Smooth muscle cell (in vitro differentiated cells): ENCODE data around the gene BLCAP. TPM values are rescaled to one million over a fixed set of nuclear protein-coding genes. Genes with fewer than 3 reads are reported as not detected.
A peak's percentile ranks its signal among the peaks of the same experiment; 100 is the strongest.

Source experiments
- DNase-seq: peaks from one replicate; lab custom pipeline; 2025; ENCODE audit not compliant: unreplicated experiment; lab: John Stamatoyannopoulos, UW
- H2AFZ ChIP-seq: fragments of 200-600 bp; sonication (generic); 2 replicates; pipeline ENCODE4 v1.6.0; 2016; ENCODE audit warnings: antibody characterized with exemption, low read depth, mild to moderate bottlenecking
- H3F3A ChIP-seq: fragments of 200-600 bp; sonication (generic); 2 replicates; pipeline ENCODE4 v1.6.0; 2017; ENCODE audit warnings: antibody characterized with exemption, low read depth
- H3K27ac ChIP-seq: fragments of 200-600 bp; sonication (generic); 2 replicates; pipeline ENCODE4 v1.5.1; 2016; ENCODE audit warnings: low read depth, mild to moderate bottlenecking
- H3K27me3 ChIP-seq: fragments of 200-600 bp; sonication (generic); 2 replicates; pipeline ENCODE4 v1.6.1; 2016; ENCODE audit warnings: low read depth, mild to moderate bottlenecking
- H3K36me3 ChIP-seq: fragments of 200-600 bp; sonication (generic); 2 replicates; pipeline ENCODE4 v1.5.1; 2016; ENCODE audit warnings: low read depth
- H3K4me1 ChIP-seq: fragments of 200-600 bp; sonication (generic); 2 replicates; pipeline ENCODE4 v1.5.1; 2016; ENCODE audit warnings: low read depth
- H3K4me2 ChIP-seq: fragments of 200-600 bp; sonication (generic); 2 replicates; pipeline ENCODE4 v1.6.0; 2016; ENCODE audit warnings: mild to moderate bottlenecking
- H3K4me3 ChIP-seq: fragments of 200-600 bp; sonication (generic); 2 replicates; pipeline ENCODE4 v1.5.1; 2016; ENCODE audit warnings: mild to moderate bottlenecking
- H3K79me2 ChIP-seq: fragments of 200-600 bp; sonication (generic); 2 replicates; pipeline ENCODE4 v1.6.0; 2016; ENCODE audit warnings: low read depth, mild to moderate bottlenecking
- H3K9ac ChIP-seq: fragments of 200-600 bp; sonication (generic); 2 replicates; pipeline ENCODE4 v1.6.0; 2016; ENCODE audit warnings: low read depth
- H3K9me3 ChIP-seq: fragments of 200-600 bp; sonication (generic); replicated peaks from 2 replicates; pipeline ENCODE4 v1.5.1; 2016; ENCODE audit warnings: low read depth
- H4K20me1 ChIP-seq: fragments of 200-600 bp; sonication (generic); 2 replicates; pipeline ENCODE4 v1.6.0; 2016; ENCODE audit warnings: low read depth
- WGBS: methylation state at CpG from one replicate; pipeline ENCODE4 v1.1.7; 2016; ENCODE audit warnings: low lambda C conversion rate; 5-methylcytosine and 5-hydroxymethylcytosine counted together
- polyA plus RNA-seq: library from polyadenylated mRNA; unstranded; fragments of >200 nt; fragmentation: Nextera tagmentation; extraction: Ambion mirVana; gene quantifications from 2 replicates; pipeline ENCODE4 v1.2.1, GENCODE V29; 2016
- total RNA-seq: library from RNA; depleted of rRNA; stranded (reverse); fragments of >200 nt; gene quantifications from 2 replicates; pipeline ENCODE4 v1.2.3, GENCODE V29; 2014
- TF ChIP-seq, protein P1 (sequence below): fragments of 200-600 bp; sonication (generic); IDR thresholded peaks from 2 replicates; pipeline ENCODE4 v1.5.1; 2017; ENCODE audit warnings: borderline replicate concordance, mild to moderate bottlenecking, antibody characterized with exemption; ENCODE audit not compliant: insufficient read depth, poor library complexity, severe bottlenecking

The BLCAP gene
- total and polyA plus RNA-seq, 2 experiments from 2014 or later, result 34.2 to 45.9 TPM

DNA sequence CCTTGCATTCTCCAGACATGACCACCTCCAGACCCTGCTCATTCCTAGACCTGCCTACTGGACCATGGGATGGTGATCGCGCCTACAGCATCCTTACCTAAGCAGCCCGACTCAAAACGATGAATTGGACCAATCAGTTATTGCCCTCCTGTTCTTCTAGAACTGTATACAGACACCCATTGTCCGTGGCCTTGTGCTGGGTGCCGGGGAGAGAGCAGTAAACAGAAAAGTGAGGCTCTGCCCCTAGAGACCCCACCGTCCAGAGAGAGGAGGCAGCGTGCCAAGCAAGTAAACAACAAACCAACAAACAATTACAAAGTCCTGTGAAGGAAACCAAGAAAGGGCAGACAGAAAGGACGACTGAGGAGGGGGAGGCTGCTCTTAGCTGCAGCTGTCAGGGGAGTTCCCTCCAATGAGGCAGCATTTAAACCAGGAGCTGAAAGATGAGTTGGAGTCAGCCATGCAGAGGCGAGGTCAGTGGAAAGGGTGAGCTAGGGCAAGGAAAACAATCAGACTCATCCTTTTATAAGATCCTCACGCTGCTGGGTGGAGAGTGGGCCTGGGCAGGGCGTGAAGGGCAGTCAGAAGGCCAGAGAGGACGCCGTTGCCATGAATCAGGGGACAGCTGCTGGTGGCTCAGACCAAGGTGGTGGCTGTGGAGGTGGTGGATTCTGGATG lies 37.6 kb upstream of the BLCAP start:
- H3K4me2 ChIP-seq, result no peak overlapping the region
- H3K79me2 ChIP-seq, result no peaks in the 10 kb centered on the region
- WGBS, result 71% methylated on average over 14 of the region's 14 CpGs
- H2AFZ ChIP-seq, result no peak overlapping the region
- TF ChIP-seq, protein P1, sequence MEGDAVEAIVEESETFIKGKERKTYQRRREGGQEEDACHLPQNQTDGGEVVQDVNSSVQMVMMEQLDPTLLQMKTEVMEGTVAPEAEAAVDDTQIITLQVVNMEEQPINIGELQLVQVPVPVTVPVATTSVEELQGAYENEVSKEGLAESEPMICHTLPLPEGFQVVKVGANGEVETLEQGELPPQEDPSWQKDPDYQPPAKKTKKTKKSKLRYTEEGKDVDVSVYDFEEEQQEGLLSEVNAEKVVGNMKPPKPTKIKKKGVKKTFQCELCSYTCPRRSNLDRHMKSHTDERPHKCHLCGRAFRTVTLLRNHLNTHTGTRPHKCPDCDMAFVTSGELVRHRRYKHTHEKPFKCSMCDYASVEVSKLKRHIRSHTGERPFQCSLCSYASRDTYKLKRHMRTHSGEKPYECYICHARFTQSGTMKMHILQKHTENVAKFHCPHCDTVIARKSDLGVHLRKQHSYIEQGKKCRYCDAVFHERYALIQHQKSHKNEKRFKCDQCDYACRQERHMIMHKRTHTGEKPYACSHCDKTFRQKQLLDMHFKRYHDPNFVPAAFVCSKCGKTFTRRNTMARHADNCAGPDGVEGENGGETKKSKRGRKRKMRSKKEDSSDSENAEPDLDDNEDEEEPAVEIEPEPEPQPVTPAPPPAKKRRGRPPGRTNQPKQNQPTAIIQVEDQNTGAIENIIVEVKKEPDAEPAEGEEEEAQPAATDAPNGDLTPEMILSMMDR, result no peak
- no peak overlapping the region for H3K27ac ChIP-seq
- no peaks in the 10 kb centered on the region for H3K9me3 ChIP-seq
- no peaks in the 10 kb centered on the region for H4K20me1 ChIP-seq
- peaks cover 20% of the 10 kb centered on the region for H3K4me1 ChIP-seq
- no peak overlapping the region for H3K4me3 ChIP-seq
- H3K36me3 ChIP-seq, result no peaks in the 10 kb centered on the region
- no peaks in the 10 kb centered on the region for H3K27me3 ChIP-seq
- DNase-seq, result no peak
- no peaks in the 10 kb centered on the region for H3F3A ChIP-seq
- no peak overlapping the region for H3K9ac ChIP-seq

DNA sequence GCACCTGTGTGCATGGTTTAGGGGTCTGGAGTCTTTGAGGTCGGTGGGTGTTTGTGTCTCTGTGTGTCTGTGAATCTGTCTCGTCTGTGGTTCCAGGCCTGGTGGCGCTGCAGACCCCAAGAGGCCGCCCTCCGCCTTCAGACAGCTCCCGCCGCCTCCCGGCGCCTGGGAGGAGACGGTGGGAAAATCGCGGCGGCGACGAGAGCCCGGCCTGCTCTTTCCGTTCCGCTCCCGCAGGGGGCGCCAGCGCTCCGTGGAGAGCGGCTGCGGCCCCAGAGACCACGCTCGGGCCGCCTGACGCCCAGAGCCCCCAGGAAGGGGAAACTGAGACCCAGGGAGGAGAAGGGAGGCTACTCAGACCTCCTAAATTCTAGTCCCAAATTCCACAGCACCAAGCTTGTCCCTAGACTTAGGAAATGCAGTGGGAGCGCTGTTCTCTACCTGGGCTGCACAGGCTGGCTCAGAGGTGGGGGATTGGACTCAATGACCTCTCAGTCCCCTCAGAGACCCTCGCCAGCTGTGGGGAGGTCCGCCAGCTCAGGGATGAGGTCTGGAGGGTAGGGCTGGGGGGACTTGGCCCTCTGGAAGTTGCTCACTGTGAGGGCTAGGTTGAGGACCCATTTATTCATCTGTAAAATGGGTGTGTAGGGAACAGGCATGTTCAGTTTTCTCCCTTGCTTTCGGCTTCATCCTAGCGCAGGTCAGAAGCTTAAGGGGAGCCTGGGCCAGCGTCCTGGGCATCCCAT lies 36.9 kb upstream of the BLCAP start:
- H3K4me3 ChIP-seq, result no peak overlapping the region
- H2AFZ ChIP-seq, result no peak overlapping the region
- peaks cover 20% of the 10 kb centered on the region for H3K4me1 ChIP-seq
- 13% methylated on average over 33 of the region's 34 CpGs for WGBS
- no peaks in the 10 kb centered on the region for H3K36me3 ChIP-seq
- DNase-seq, result peak; percentile 4
- H3K79me2 ChIP-seq, result no peaks in the 10 kb centered on the region
- no peaks in the 10 kb centered on the region for H4K20me1 ChIP-seq
- peak overlapping the region; percentile 59 for H3K4me2 ChIP-seq
- no peaks in the 10 kb centered on the region for H3K9me3 ChIP-seq
- no peaks in the 10 kb centered on the region for H3K27me3 ChIP-seq
- H3K9ac ChIP-seq, result no peak overlapping the region
- TF ChIP-seq, protein P1, result peak; percentile 97
- no peak overlapping the region for H3K27ac ChIP-seq
- H3F3A ChIP-seq, result no peaks in the 10 kb centered on the region

DNA sequence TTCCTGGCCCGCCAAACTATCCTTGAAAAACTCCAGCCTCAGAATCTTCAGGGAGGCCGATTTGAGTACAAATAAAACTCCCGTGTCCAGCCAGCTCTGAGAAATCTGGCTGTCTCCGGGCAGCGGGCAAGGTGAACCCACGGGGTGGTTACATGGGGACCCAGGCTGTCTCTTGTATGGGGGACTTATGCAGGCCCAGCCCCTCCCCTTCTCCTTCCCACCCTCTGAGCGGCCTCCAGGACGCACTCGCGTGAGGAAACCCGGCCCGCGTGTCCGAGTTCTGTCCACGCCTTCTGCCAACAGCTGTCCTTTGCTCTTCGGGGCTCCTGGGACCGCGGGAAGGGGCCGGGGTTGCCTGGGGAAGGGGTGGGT lies 36.3 kb upstream of the BLCAP start:
- Histone ChIP-seq H4K20me1 (no peaks in the 10 kb centered on the region), H3K27me3 (no peaks in the 10 kb centered on the region), H3K27ac (no peak overlapping the region), H3K9ac (no peak overlapping the region), H3K4me2 (peak overlapping the region; percentile 59), H3K4me3 (no peak overlapping the region), H3F3A (no peaks in the 10 kb centered on the region), H3K36me3 (no peaks in the 10 kb centered on the region), H3K9me3 (no peaks in the 10 kb centered on the region), H2AFZ (no peak overlapping the region), H3K79me2 (no peaks in the 10 kb centered on the region), H3K4me1 (peaks cover 20% of the 10 kb centered on the region)
- DNase-seq, result no peak
- TF ChIP-seq, protein P1, result no peak
- WGBS, result 75% methylated on average over 9 of the region's 19 CpGs
